Cardiac muscle cell (in vitro differentiated cells and primary cell): ENCODE data around the gene ATXN1. TPM values are rescaled to one million over a fixed set of nuclear protein-coding genes. Genes with fewer than 3 reads are reported as not detected.

ENCODE experiments used
- DNase-seq, 2 donors: peaks; one replicate each; pipeline versions ENCODE4 v3.0.0 to v3.0.0-alpha.2; 2010 to 2017; ENCODE audit warnings: low read depth in 1 of 2, low spot score in 1 of 2
- H3K27ac ChIP-seq: fragments of 200-600 bp; sonication (generic); 2 replicates; pipeline ENCODE4 v1.5.1; 2016
- H3K27me3 ChIP-seq: fragments of 200-600 bp; sonication (generic); 2 replicates; pipeline ENCODE4 v1.6.0; 2016; ENCODE audit warnings: control low read depth
- H3K36me3 ChIP-seq: fragments of 200-600 bp; sonication (generic); 2 replicates; pipeline ENCODE4 v1.5.1; 2016; ENCODE audit warnings: control low read depth
- H3K4me1 ChIP-seq: fragments of 200-600 bp; sonication (generic); 2 replicates; pipeline ENCODE4 v1.8.1; 2017; ENCODE audit warnings: low read depth, mild to moderate bottlenecking, mixed run types
- H3K4me3 ChIP-seq: fragments of 200-600 bp; sonication (generic); 2 replicates; pipeline ENCODE4 v1.5.1; 2016; ENCODE audit warnings: mild to moderate bottlenecking
- H3K9me3 ChIP-seq: fragments of 200-600 bp; sonication (generic); 2 replicates; pipeline ENCODE4 v1.5.1; 2017; ENCODE audit warnings: low read depth, mild to moderate bottlenecking, control low read depth
- CTCF ChIP-seq: IDR thresholded peaks from 2 replicates; pipeline ENCODE4 v1.5.1; 2012; ENCODE audit warnings: low read depth, mild to moderate bottlenecking, low read length
- polyA plus RNA-seq: library from polyadenylated mRNA; unstranded; fragments of >200 nt; fragmentation: Nextera tagmentation; extraction: Ambion mirVana; gene quantifications from 2 replicates; pipeline ENCODE4 v1.2.1, GENCODE V29; 2016
- total RNA-seq: library from RNA; depleted of rRNA; stranded (reverse); fragments of >200 nt; gene quantifications from 2 replicates; pipeline ENCODE4 v1.2.3, GENCODE V29; 2016

The ATXN1 gene
- total and polyA plus RNA-seq, 2 experiments from 2014 or later = 15.1 to 37.4 TPM

GRCh38 chr6:16762550-16763477, 1.6 kb upstream of the ATXN1 start:
- Histone ChIP-seq H3K27me3 (no peaks in the 10 kb centered on the region), H3K27ac (peak overlapping the region; percentile 95), H3K36me3 (no peaks in the 10 kb centered on the region), H3K4me1 (peaks cover 19% of the 10 kb centered on the region), H3K4me3 (peak overlapping the region; percentile 94), H3K9me3 (no peaks in the 10 kb centered on the region)
- peak; percentile 91 for TF ChIP-seq CTCF
- peak; percentile 64 to 72 for DNase-seq

GRCh38 chr6:16762268-16762549, 949 bp upstream of the ATXN1 start:
- Histone ChIP-seq H3K4me3 (peak overlapping the region; percentile 94), H3K4me1 (peaks cover 17% of the 10 kb centered on the region), H3K27ac (peak overlapping the region; percentile 95), H3K27me3 (no peaks in the 10 kb centered on the region), H3K9me3 (no peaks in the 10 kb centered on the region), H3K36me3 (no peaks in the 10 kb centered on the region)
- no peak for TF ChIP-seq CTCF
- DNase-seq = peak in 1 of 2 donors; percentile 24

- TF ChIP-seq CTCF = peak; percentile 16
- DNase-seq = peak; percentile 95
- H3K27ac ChIP-seq = peak overlapping the region; percentile 95
- no peaks in the 10 kb centered on the region for H3K36me3 ChIP-seq
- H3K27me3 ChIP-seq = no peaks in the 10 kb centered on the region
- peaks cover 20% of the 10 kb centered on the region for H3K4me1 ChIP-seq
- no peaks in the 10 kb centered on the region for H3K9me3 ChIP-seq
- peak overlapping the region; percentile 94 for H3K4me3 ChIP-seq
Measured at GRCh38 chr6:16761471-16762267, 409 bp upstream of the ATXN1 start.

GRCh38 chr6:16759646-16760515, 1.4 kb downstream of the ATXN1 start:
- H3K4me3 ChIP-seq = peak overlapping the region; percentile 94
- peaks cover 27% of the 10 kb centered on the region for H3K4me1 ChIP-seq
- TF ChIP-seq CTCF = peak; percentile 18
- H3K36me3 ChIP-seq = no peaks in the 10 kb centered on the region
- peak; percentile 89 to 97 for DNase-seq
- no peaks in the 10 kb centered on the region for H3K27me3 ChIP-seq
- peak overlapping the region; percentile 95 for H3K27ac ChIP-seq
- H3K9me3 ChIP-seq = no peaks in the 10 kb centered on the region

GRCh38 chr6:16759181-16759645, 2.0 kb downstream of the ATXN1 start:
- Histone ChIP-seq H3K27me3 (no peaks in the 10 kb centered on the region), H3K9me3 (no peaks in the 10 kb centered on the region), H3K27ac (peak overlapping the region; percentile 95), H3K4me3 (peak overlapping the region; percentile 94), H3K4me1 (peaks cover 27% of the 10 kb centered on the region), H3K36me3 (no peaks in the 10 kb centered on the region)
- DNase-seq = peak in 1 of 2 donors; percentile 7
- TF ChIP-seq CTCF = no peak
